Uterus (tissue), 2 donors: ENCODE results near the gene BICDL1.

Experiments used
- POLR2A ChIP-seq, 2 donors: fragments of 450-650 bp; IDR thresholded peaks; one replicate each; pipeline ENCODE4 v1.6.1; 2016; ENCODE audit warnings: antibody characterized with exemption in 2 of 2, mild to moderate bottlenecking in 1 of 2, moderate library complexity in 1 of 2
- TF ChIP-seq, protein P1 (sequence below), 4 experiments: fragments of 200-600 bp in 2 of 4; fragments of 450-650 bp in 2 of 4; sonication (generic) in 2 of 4; IDR thresholded peaks; one replicate each; pipeline ENCODE4 v1.5.1; 2016 to 2019; ENCODE audit warnings: antibody characterized with exemption in 4 of 4, mild to moderate bottlenecking in 2 of 4, moderate library complexity in 1 of 4

GRCh38 chr12:119989361-119989730 lies 310 bp downstream of the BICDL1 start:
- TF ChIP-seq POLR2A (IDR thresholded peaks at IDR 0.05): no peak
- TF ChIP-seq, protein P1, sequence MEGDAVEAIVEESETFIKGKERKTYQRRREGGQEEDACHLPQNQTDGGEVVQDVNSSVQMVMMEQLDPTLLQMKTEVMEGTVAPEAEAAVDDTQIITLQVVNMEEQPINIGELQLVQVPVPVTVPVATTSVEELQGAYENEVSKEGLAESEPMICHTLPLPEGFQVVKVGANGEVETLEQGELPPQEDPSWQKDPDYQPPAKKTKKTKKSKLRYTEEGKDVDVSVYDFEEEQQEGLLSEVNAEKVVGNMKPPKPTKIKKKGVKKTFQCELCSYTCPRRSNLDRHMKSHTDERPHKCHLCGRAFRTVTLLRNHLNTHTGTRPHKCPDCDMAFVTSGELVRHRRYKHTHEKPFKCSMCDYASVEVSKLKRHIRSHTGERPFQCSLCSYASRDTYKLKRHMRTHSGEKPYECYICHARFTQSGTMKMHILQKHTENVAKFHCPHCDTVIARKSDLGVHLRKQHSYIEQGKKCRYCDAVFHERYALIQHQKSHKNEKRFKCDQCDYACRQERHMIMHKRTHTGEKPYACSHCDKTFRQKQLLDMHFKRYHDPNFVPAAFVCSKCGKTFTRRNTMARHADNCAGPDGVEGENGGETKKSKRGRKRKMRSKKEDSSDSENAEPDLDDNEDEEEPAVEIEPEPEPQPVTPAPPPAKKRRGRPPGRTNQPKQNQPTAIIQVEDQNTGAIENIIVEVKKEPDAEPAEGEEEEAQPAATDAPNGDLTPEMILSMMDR (IDR thresholded peaks at IDR 0.05): no peak
